GM19240 (cell line): Measurements from ENCODE around the gene RAP1B.

ENCODE experiments used
- DNase-seq: peaks from one replicate; pipeline ENCODE4 v3.0.0; 2011; ENCODE audit warnings: low spot score; ENCODE audit not compliant: insufficient read length

The RAP1B gene

GRCh38 chr12:68610370-68611093 is at the start of gene RAP1B:
Gene RAP1B (plus strand): TSS chr12:68610899. CDS start chr12:68648725, 37,826 bp downstream.
- peak; percentile 77 for DNase-seq

- no peak for DNase-seq
These were observed 48.9 kb upstream of the RAP1B start for GRCh38 chr12:68561830-68562229.

GRCh38 chr12:68564166-68564565 is 46.5 kb upstream of the RAP1B start:
- DNase-seq: no peak

- no peak for DNase-seq
These were observed 45.3 kb upstream of the RAP1B start for GRCh38 chr12:68565391-68565903.

GRCh38 chr12:68568922-68569569 is 41.7 kb upstream of the RAP1B start:
- no peak for DNase-seq

GRCh38 chr12:68572661-68573060 is 38.0 kb upstream of the RAP1B start:
- no peak for DNase-seq

- no peak for DNase-seq
These were observed 37.3 kb upstream of the RAP1B start for GRCh38 chr12:68573406-68573805.

- DNase-seq: no peak
These were observed 32.8 kb upstream of the RAP1B start for GRCh38 chr12:68577949-68578348.

- no peak for DNase-seq
These were observed 31.9 kb upstream of the RAP1B start for GRCh38 chr12:68578765-68579164.

GRCh38 chr12:68579254-68579653 is 31.4 kb upstream of the RAP1B start:
- no peak for DNase-seq

GRCh38 chr12:68580911-68581310 is 29.8 kb upstream of the RAP1B start:
- no peak for DNase-seq

- DNase-seq: no peak
These were observed 28.8 kb upstream of the RAP1B start for GRCh38 chr12:68581926-68582325.

GRCh38 chr12:68585966-68586365 is 24.7 kb upstream of the RAP1B start:
- DNase-seq: no peak

GRCh38 chr12:68587448-68587873 is 23.2 kb upstream of the RAP1B start:
- DNase-seq: no peak

GRCh38 chr12:68589194-68589593 is 21.5 kb upstream of the RAP1B start:
- DNase-seq: no peak

GRCh38 chr12:68591734-68592418 is 18.8 kb upstream of the RAP1B start:
- DNase-seq: no peak

- no peak for DNase-seq
These were observed 15.5 kb upstream of the RAP1B start for GRCh38 chr12:68595241-68595640.

- no peak for DNase-seq
These were observed 8.9 kb upstream of the RAP1B start for GRCh38 chr12:68601767-68602166.

- no peak for DNase-seq
These were observed 8.0 kb upstream of the RAP1B start for GRCh38 chr12:68602720-68603119.

GRCh38 chr12:68608191-68608590 is 2.5 kb upstream of the RAP1B start:
- DNase-seq: no peak

- no peak for DNase-seq
These were observed 715 bp upstream of the RAP1B start for GRCh38 chr12:68609998-68610369.

- no peak for DNase-seq
These were observed 551 bp downstream of the RAP1B start for GRCh38 chr12:68611094-68611805.
